GM12878 (cell line): ENCODE results near the gene NTN3. TPM values are rescaled to one million over a fixed set of nuclear protein-coding genes. Genes with fewer than 3 reads are reported as not detected.

Experiments used
- ATF2 ChIP-seq: IDR thresholded peaks from 2 replicates; pipeline ENCODE4 v1.6.1; 2012; ENCODE audit warnings: low read length, inconsistent platforms
- CBX3 ChIP-seq: fragments of 200-600 bp; sonication (generic); IDR thresholded peaks from 2 replicates; pipeline ENCODE4 v1.6.1; 2016; ENCODE audit warnings: low read depth, borderline replicate concordance
- GATAD2B ChIP-seq: fragments of 450-650 bp; conservative IDR thresholded peaks from 2 replicates; pipeline ENCODE4 v1.6.1; 2017; ENCODE audit warnings: low read depth, mild to moderate bottlenecking, moderate library complexity
- JUNB ChIP-seq: IDR thresholded peaks from 2 replicates; pipeline ENCODE4 v1.6.1; 2016; ENCODE audit warnings: antibody characterized with exemption, mild to moderate bottlenecking
- MEF2B ChIP-seq: fragments of 450-650 bp; IDR thresholded peaks from 2 replicates; pipeline ENCODE4 v1.6.1; 2018; ENCODE audit warnings: mild to moderate bottlenecking, moderate library complexity; ENCODE audit not compliant: partially characterized antibody, poor library complexity, severe bottlenecking
- POLR2AphosphoS2 ChIP-seq: IDR thresholded peaks from 2 replicates; pipeline ENCODE4 v1.6.1; 2011; ENCODE audit warnings: low read depth, mild to moderate bottlenecking, low read length, improper control_type of control experiment, moderate library complexity
- SREBF1 ChIP-seq: IDR thresholded peaks from 2 replicates; pipeline ENCODE4 v1.6.1; 2012; ENCODE audit warnings: mild to moderate bottlenecking, low read length
- TBL1XR1 ChIP-seq: IDR thresholded peaks from 2 replicates; pipeline ENCODE4 v1.6.1; 2012; ENCODE audit warnings: low read depth, low read length, improper control_type of control experiment
- ZBTB11 ChIP-seq: fragments of 450-650 bp; formaldehyde crosslinking; IDR thresholded peaks from 2 replicates; pipeline ENCODE4 v1.5.0; 2022; ENCODE audit warnings: mild to moderate bottlenecking, missing genetic modification characterization
- ZNF687 ChIP-seq: fragments of 450-650 bp; IDR thresholded peaks from 2 replicates; pipeline ENCODE4 v1.6.1; 2017; ENCODE audit warnings: mild to moderate bottlenecking, moderate library complexity
- polyA plus RNA-seq, 11 experiments: library from polyadenylated mRNA; depleted of rRNA in 4 of 11; unstranded in 6 of 11; stranded (reverse) in 5 of 11; fragments of >200 nt; fragmentation: Nextera tagmentation in 4 of 11; fragmentation: Illumina TruSeq in 1 of 11; extraction: Ambion mirVana in 4 of 11; extraction: Trizol in 1 of 11; gene quantifications; 1 replicate in 1 of 11; 2 replicates in 10 of 11; pipeline versions ENCODE4 v1.2.1 to v1.2.3, GENCODE V29; 2011 to 2016; ENCODE audit warnings: inconsistent platforms in 2 of 11, missing spikeins in 2 of 11, low read depth in 1 of 11
- total RNA-seq, 4 experiments: library from RNA; depleted of rRNA in 3 of 4; stranded (reverse); fragments of >200 nt in 3 of 4; fragmentation: Illumina TruSeq in 1 of 4; extraction: Trizol in 1 of 4; gene quantifications; 2 replicates each; pipeline versions ENCODE4 v1.2.1 to v1.2.3, GENCODE V29; 2013 to 2021
- TF ChIP-seq, protein P1 (sequence below): fragments of 450-650 bp; IDR thresholded peaks from 2 replicates; pipeline ENCODE4 v1.6.1; 2017; ENCODE audit warnings: mild to moderate bottlenecking
- TF ChIP-seq, protein P2 (sequence below): IDR thresholded peaks from 2 replicates; pipeline ENCODE4 v1.6.1; 2011; ENCODE audit warnings: mild to moderate bottlenecking, low read depth, low read length, moderate library complexity; ENCODE audit not compliant: insufficient replicate concordance

Gene NTN3
- total and polyA plus RNA-seq, 10 of the 15 experiments (the other 5 are each of a cell fraction or from before 2014, with no cell fraction given): 0.04 TPM; not detected in 9

GRCh38 chr16:2520097-2520783 lies 49.1 kb downstream of the NTN3 start, which contains the start of gene AMDHD2 (continued):
- TF ChIP-seq, protein P1, sequence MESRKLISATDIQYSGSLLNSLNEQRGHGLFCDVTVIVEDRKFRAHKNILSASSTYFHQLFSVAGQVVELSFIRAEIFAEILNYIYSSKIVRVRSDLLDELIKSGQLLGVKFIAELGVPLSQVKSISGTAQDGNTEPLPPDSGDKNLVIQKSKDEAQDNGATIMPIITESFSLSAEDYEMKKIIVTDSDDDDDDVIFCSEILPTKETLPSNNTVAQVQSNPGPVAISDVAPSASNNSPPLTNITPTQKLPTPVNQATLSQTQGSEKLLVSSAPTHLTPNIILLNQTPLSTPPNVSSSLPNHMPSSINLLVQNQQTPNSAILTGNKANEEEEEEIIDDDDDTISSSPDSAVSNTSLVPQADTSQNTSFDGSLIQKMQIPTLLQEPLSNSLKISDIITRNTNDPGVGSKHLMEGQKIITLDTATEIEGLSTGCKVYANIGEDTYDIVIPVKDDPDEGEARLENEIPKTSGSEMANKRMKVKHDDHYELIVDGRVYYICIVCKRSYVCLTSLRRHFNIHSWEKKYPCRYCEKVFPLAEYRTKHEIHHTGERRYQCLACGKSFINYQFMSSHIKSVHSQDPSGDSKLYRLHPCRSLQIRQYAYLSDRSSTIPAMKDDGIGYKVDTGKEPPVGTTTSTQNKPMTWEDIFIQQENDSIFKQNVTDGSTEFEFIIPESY: no peak
- TF ChIP-seq SREBF1: no peak
- no peak for TF ChIP-seq GATAD2B
- 0 out of 2 replicates have a peak, but pooled peaks have one; percentile 22 for TF ChIP-seq ZNF687
- peak; percentile 77; the same call in 1 of the 2 replicates for TF ChIP-seq TBL1XR1
- peak; percentile 99 for TF ChIP-seq POLR2AphosphoS2
- TF ChIP-seq JUNB: no peak
- peak; percentile 41 for TF ChIP-seq MEF2B
- no peak for TF ChIP-seq ATF2
- no peak for TF ChIP-seq ZBTB11 (CRISPR knock-in tag)
- TF ChIP-seq, protein P2, sequence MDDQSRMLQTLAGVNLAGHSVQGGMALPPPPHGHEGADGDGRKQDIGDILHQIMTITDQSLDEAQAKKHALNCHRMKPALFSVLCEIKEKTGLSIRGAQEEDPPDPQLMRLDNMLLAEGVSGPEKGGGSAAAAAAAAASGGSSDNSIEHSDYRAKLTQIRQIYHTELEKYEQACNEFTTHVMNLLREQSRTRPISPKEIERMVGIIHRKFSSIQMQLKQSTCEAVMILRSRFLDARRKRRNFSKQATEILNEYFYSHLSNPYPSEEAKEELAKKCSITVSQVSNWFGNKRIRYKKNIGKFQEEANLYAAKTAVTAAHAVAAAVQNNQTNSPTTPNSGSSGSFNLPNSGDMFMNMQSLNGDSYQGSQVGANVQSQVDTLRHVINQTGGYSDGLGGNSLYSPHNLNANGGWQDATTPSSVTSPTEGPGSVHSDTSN: peak; percentile 73
- TF ChIP-seq CBX3: no peak
